Loucy (cell line): Measurements from ENCODE around the gene SLC25A30.
"Not testable (repeated sequence)": the region's sequence is repeated elsewhere in the genome, so short reads cannot be mapped to it uniquely, and the experiment has no call there.

Source experiments
- H2AFZ ChIP-seq: fragments of 200-600 bp; sonication (generic); 2 replicates; pipeline ENCODE4 v1.6.0; 2016; ENCODE audit warnings: antibody characterized with exemption, mild to moderate bottlenecking, low read length, moderate library complexity
- H3F3A ChIP-seq: fragments of 200-600 bp; 2 replicates; pipeline ENCODE4 v1.6.0; 2016; ENCODE audit warnings: antibody characterized with exemption, low read depth, mild to moderate bottlenecking
- H3K27me3 ChIP-seq: fragments of 200-600 bp; sonication (generic); 2 replicates; pipeline ENCODE4 v1.6.1; 2014; ENCODE audit warnings: low read length, mild to moderate bottlenecking; ENCODE audit not compliant: insufficient read depth, poor library complexity, severe bottlenecking
- H3K36me3 ChIP-seq: fragments of 200-600 bp; sonication (generic); 2 replicates; pipeline ENCODE4 v1.6.1; 2016; ENCODE audit warnings: low read length; ENCODE audit not compliant: insufficient read depth
- H3K4me1 ChIP-seq: fragments of 200-600 bp; sonication (generic); 2 replicates; pipeline ENCODE4 v1.5.1; 2014; ENCODE audit warnings: low read length, mild to moderate bottlenecking; ENCODE audit not compliant: insufficient read depth, poor library complexity, severe bottlenecking
- H3K4me2 ChIP-seq: fragments of 200-600 bp; sonication (generic); 2 replicates; pipeline ENCODE4 v1.6.0; 2014; ENCODE audit warnings: antibody characterized with exemption, low read length, low read depth, mild to moderate bottlenecking; ENCODE audit not compliant: poor library complexity, severe bottlenecking
- H3K4me3 ChIP-seq: fragments of 200-600 bp; sonication (generic); 2 replicates; pipeline ENCODE4 v1.5.1; 2014; ENCODE audit warnings: low read length, mild to moderate bottlenecking, mixed read lengths; ENCODE audit not compliant: poor library complexity, severe bottlenecking
- H3K79me2 ChIP-seq: fragments of 200-600 bp; sonication (generic); 2 replicates; pipeline ENCODE4 v1.6.1; 2014; ENCODE audit warnings: low read length; ENCODE audit not compliant: insufficient read depth
- H3K9ac ChIP-seq: fragments of 200-600 bp; sonication (generic); 2 replicates; pipeline ENCODE4 v1.6.0; 2014; ENCODE audit warnings: mild to moderate bottlenecking, low read depth, low read length, moderate library complexity; ENCODE audit not compliant: poor library complexity, severe bottlenecking
- H3K9me2 ChIP-seq: fragments of 200-600 bp; sonication (generic); replicated peaks from 2 replicates; pipeline ENCODE4 v1.6.1; 2016; ENCODE audit warnings: low read depth, low read length, mixed read lengths
- H3K9me3 ChIP-seq: fragments of 200-600 bp; sonication (generic); 2 replicates; pipeline ENCODE4 v1.6.1; 2014; ENCODE audit warnings: mild to moderate bottlenecking, antibody characterized with exemption, low read length, low read depth; ENCODE audit not compliant: insufficient read depth
- H4K20me1 ChIP-seq: fragments of 200-600 bp; sonication (generic); 2 replicates; pipeline ENCODE4 v1.6.0; 2014; ENCODE audit warnings: antibody characterized with exemption, low read length, mild to moderate bottlenecking; ENCODE audit not compliant: insufficient read depth, poor library complexity, severe bottlenecking
- CTCF ChIP-seq: fragments of 200-600 bp; sonication (generic); conservative IDR thresholded peaks from 2 replicates; pipeline ENCODE4 v1.5.1; 2014; ENCODE audit warnings: mild to moderate bottlenecking, antibody characterized with exemption, low read length
- EZH2phosphoT487 ChIP-seq: fragments of 200-600 bp; IDR thresholded peaks from 2 replicates; pipeline ENCODE4 v1.6.1; 2018; ENCODE audit warnings: antibody characterized with exemption, mild to moderate bottlenecking, moderate library complexity, borderline replicate concordance

SLC25A30 gene

GRCh38 chr13:45393941-45394570, 24.1 kb downstream of the SLC25A30 start:
- H4K20me1 ChIP-seq: no peaks in the 10 kb centered on the region
- H3K36me3 ChIP-seq: no peaks in the 10 kb centered on the region
- no peak overlapping the region for H3K4me2 ChIP-seq
- H3F3A ChIP-seq: no peaks in the 10 kb centered on the region
- H3K4me1 ChIP-seq: peaks cover 25% of the 10 kb centered on the region
- H3K9me2 ChIP-seq: no peaks in the 10 kb centered on the region
- no peaks in the 10 kb centered on the region for H3K27me3 ChIP-seq
- H2AFZ ChIP-seq: no peak overlapping the region
- no peaks in the 10 kb centered on the region for H3K79me2 ChIP-seq
- H3K9me3 ChIP-seq: no peaks in the 10 kb centered on the region
- H3K9ac ChIP-seq: no peak overlapping the region
- TF ChIP-seq CTCF: peak; percentile 77
- no peak for TF ChIP-seq EZH2phosphoT487
- no peak overlapping the region for H3K4me3 ChIP-seq

GRCh38 chr13:45392811-45393210, 25.4 kb downstream of the SLC25A30 start:
- no peak overlapping the region for H2AFZ ChIP-seq

GRCh38 chr13:45391926-45392325, 26.2 kb downstream of the SLC25A30 start:
- Histone ChIP-seq H3K9me2 (no peaks in the 10 kb centered on the region), H3K27me3 (no peaks in the 10 kb centered on the region), H3K9ac (no peak overlapping the region), H3F3A (no peaks in the 10 kb centered on the region), H3K4me3 (no peak overlapping the region), H4K20me1 (no peaks in the 10 kb centered on the region), H3K36me3 (no peaks in the 10 kb centered on the region), H2AFZ (no peak overlapping the region), H3K79me2 (no peaks in the 10 kb centered on the region), H3K4me2 (no peak overlapping the region), H3K9me3 (no peaks in the 10 kb centered on the region), H3K4me1 (peaks cover 25% of the 10 kb centered on the region)
- TF ChIP-seq EZH2phosphoT487 (no peak), CTCF (no peak)

More at GRCh38 chr13:45392811-45393210, 25.4 kb downstream of the SLC25A30 start:
- Histone ChIP-seq H3F3A (no peaks in the 10 kb centered on the region), H3K9me3 (no peaks in the 10 kb centered on the region), H3K4me1 (peaks cover 25% of the 10 kb centered on the region), H3K79me2 (no peaks in the 10 kb centered on the region), H4K20me1 (no peaks in the 10 kb centered on the region), H3K27me3 (no peaks in the 10 kb centered on the region), H3K4me3 (no peak overlapping the region), H3K9me2 (no peaks in the 10 kb centered on the region), H3K36me3 (no peaks in the 10 kb centered on the region), H3K9ac (no peak overlapping the region), H3K4me2 (no peak overlapping the region)
- no peak for TF ChIP-seq EZH2phosphoT487
- no peak for TF ChIP-seq CTCF

- not testable (repeated sequence) for H3K4me2 ChIP-seq, H3K9ac ChIP-seq, H3F3A ChIP-seq, H3K79me2 ChIP-seq, H3K4me3 ChIP-seq, H3K9me2 ChIP-seq, H4K20me1 ChIP-seq, H2AFZ ChIP-seq, H3K36me3 ChIP-seq, H3K27me3 ChIP-seq, H3K9me3 ChIP-seq
- H3K4me1 ChIP-seq: peaks cover 18% of the 10 kb centered on the region
Observed at GRCh38 chr13:45391128-45391527, 27.0 kb downstream of the SLC25A30 start.

GRCh38 chr13:45390348-45390747, 27.8 kb downstream of the SLC25A30 start:
- H3K4me2 ChIP-seq, H3K4me3 ChIP-seq, H2AFZ ChIP-seq, H3K9me3 ChIP-seq, H3K27me3 ChIP-seq, H4K20me1 ChIP-seq, H3K9ac ChIP-seq, H3K79me2 ChIP-seq, H3K36me3 ChIP-seq, H3F3A ChIP-seq, H3K9me2 ChIP-seq: not testable (repeated sequence)
- H3K4me1 ChIP-seq: peaks cover 10% of the 10 kb centered on the region
